Measurements from ENCODE around the gene CALCOCO1. TPM values are rescaled to one million over a fixed set of nuclear protein-coding genes. Genes with fewer than 3 reads are reported as not detected.

CALCOCO1 gene
- total and polyA plus RNA-seq, 7 experiments from 2014 or later, result 58.7 to 175 (median 90.7) TPM

DNA sequence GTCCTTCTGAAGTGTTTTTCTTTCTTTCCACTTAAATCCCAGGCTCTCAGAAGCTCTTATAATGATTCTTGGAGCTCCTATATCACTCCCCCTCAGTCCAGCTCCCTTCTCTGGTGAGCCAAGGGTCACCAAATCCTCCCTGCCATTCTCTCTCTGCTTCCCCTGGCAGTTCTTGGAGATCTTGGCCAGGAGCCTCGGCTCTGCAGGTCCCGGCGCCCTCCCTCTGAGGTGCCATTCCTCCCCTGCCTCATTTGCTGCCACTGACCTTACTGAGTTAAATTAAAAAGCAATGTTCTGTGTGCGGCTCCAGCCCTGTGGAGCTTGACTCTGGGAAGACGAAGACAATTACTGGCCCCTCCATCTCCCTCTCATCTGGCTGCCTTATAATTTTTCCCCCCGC is 17.5 kb upstream of the CALCOCO1 start:
- H3K36me3 Mint-ChIP-seq, result no peaks in the 10 kb centered on the region
- POLR2A ChIA-PET, result interaction anchor here (0.9 to 2.3 kb wide), 2 partner anchors 11 to 43 kb away, joined by 3 to 8 read pairs; no protein-coding TSS in a partner anchor

DNA sequence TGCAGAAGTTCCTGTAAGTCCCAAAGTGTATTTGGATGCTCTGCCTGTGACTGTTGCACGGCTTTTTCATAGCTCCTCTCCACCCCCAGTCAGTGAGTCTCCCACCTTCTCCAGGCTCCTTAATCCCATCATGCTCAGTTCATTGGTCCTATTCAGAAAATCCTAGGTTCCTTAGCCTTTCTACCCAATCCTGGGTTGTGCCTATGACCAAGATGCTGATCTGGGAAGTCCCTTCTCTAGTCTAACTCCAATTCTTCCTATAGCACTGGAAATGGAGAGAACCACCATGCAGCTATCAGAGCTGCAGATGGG is 16.8 kb upstream of the CALCOCO1 start:
- Histone ChIP-seq H3K36me3 (ENCODE audit: control insufficient read depth in 2 of 3, insufficient read depth in 3 of 3, low read length in 3 of 3) (no peaks in the 10 kb centered on the region), H3K27ac (ENCODE audit: low read depth, low read length) (no peak overlapping the region), H3K27me3 (ENCODE audit: control insufficient read depth in 2 of 2, insufficient read depth in 2 of 2, low read length in 2 of 2) (peaks cover 0 to 4% of the 10 kb centered on the region in 2 donors), H3K9me3 (ENCODE audit: control insufficient read depth in 2 of 3, low read length in 3 of 3) (no peaks in the 10 kb centered on the region), H3K4me1 (ENCODE audit: control insufficient read depth in 2 of 2, insufficient read depth in 2 of 2, low read length in 2 of 2) (peaks cover 14 to 20% of the 10 kb centered on the region in 2 donors), H3K4me3 (ENCODE audit: low read length) (no peak overlapping the region)
- H3K4me3 Mint-ChIP-seq, result no peak overlapping the region
- peaks cover 0 to 2% (median 0%) of the 10 kb centered on the region in 11 donors for H3K9me3 Mint-ChIP-seq
- ATAC-seq (no peak), DNase-seq (no peak)
- intact Hi-C loops (cut with micrococcal nuclease), result no loop called here
- H3K4me1 Mint-ChIP-seq, result peaks cover 7 to 30% (median 12%) of the 10 kb centered on the region in 7 donors
- no peaks in the 10 kb centered on the region for H3K36me3 Mint-ChIP-seq
- ChIA-PET POLR2A (interaction anchor here (0.6 to 2.3 kb wide), 5 partner anchors 10 to 271 kb away, joined by 3 to 8 read pairs (median 4); partner anchors contain the start of gene CALCOCO1), CTCF (interaction anchor here (0.8 to 6.2 kb wide), 15 partner anchors 9 to 461 kb away, joined by 3 to 143 read pairs (median 9); partner anchors contain the start of genes CALCOCO1 and CISTR)
- no peak overlapping the region for H3K27ac Mint-ChIP-seq
- H3K27me3 Mint-ChIP-seq, result peaks cover 33 to 47% (median 38%) of the 10 kb centered on the region in 5 donors

More for the DNA sequence above, 17.5 kb upstream of the CALCOCO1 start:
- no peaks in the 10 kb centered on the region for H3K36me3 ChIP-seq (ENCODE audit: control insufficient read depth in 2 of 3, insufficient read depth in 3 of 3, low read length in 3 of 3)
- H3K4me1 ChIP-seq (ENCODE audit: control insufficient read depth in 2 of 2, insufficient read depth in 2 of 2, low read length in 2 of 2), result peaks cover 9 to 14% of the 10 kb centered on the region in 2 donors
- Mint-ChIP-seq H3K9me3 (peaks cover 0 to 2% (median 0%) of the 10 kb centered on the region in 11 donors), H3K4me3 (no peak overlapping the region), H3K27ac (no peak overlapping the region), H3K4me1 (peaks cover 3 to 26% (median 7%) of the 10 kb centered on the region in 7 donors), H3K27me3 (peaks cover 31 to 47% (median 35%) of the 10 kb centered on the region in 5 donors)
- peaks cover 0 to 4% of the 10 kb centered on the region in 2 donors for H3K27me3 ChIP-seq (ENCODE audit: control insufficient read depth in 2 of 2, insufficient read depth in 2 of 2, low read length in 2 of 2)
- H3K27ac ChIP-seq (ENCODE audit: low read depth, low read length), result no peak overlapping the region
- intact Hi-C loops (cut with micrococcal nuclease), result loop anchor here in 1 of 2 donors (5.0 kb wide), 2 partner anchors 117 to 468 kb away; partner anchors contain the start of gene ATF7
- H3K9me3 ChIP-seq (ENCODE audit: control insufficient read depth in 2 of 3, low read length in 3 of 3), result no peaks in the 10 kb centered on the region
- CTCF ChIA-PET, result interaction anchor here (1.0 to 6.2 kb wide), 9 partner anchors 8 to 67 kb away, joined by 4 to 143 read pairs (median 48); partner anchors contain the start of genes CALCOCO1 and CISTR
- ATAC-seq, result no peak
- H3K4me3 ChIP-seq (ENCODE audit: low read length), result no peak overlapping the region
- DNase-seq, result no peak

DNA sequence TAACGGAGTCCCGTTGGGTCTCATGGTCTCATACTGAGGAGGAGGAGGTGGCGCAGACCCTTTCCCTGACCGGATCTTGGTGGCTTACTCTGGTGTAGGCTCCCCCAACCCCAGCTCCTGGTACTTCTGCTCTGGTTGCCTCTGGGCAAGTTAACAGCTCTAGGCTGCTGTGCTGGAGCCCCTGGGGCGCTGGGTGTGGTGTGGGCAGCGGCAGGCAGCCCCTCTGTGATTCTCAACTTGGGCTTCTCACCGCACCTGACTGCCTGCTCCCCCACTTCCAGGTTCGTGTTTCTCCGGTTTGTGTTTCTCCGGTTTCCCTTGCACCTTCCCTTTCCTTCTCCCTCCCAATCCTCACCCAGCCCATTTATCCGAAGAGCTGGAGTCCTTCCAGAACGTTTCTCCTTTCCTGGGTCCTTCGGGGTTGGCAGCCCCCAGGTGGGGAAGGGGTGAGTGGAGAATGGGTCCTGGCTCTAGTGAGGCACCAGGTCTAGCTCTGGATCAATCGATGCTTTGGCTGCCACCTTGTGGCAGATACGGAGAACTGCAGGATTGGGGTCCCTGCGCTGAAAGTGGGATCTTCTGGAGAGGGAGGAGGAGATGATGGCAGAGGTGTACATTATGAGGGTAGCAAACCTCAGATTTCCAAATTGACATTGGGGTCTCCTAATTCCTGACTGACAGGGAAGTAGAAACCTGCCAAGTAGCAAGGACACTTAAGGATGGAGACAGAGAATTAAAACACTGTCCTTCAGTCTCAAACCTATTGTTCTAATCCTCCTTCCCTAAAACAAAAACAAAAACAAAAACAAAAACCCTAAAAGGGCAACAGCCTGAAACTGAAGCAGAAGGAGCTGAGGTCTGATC is 16.2 kb upstream of the CALCOCO1 start:
- ATAC-seq (peak; percentile 66), DNase-seq (peak; percentile 39 to 75 (median 69))
- Histone ChIP-seq H3K27ac (ENCODE audit: low read depth, low read length) (no peak overlapping the region), H3K4me1 (ENCODE audit: control insufficient read depth in 2 of 2, insufficient read depth in 2 of 2, low read length in 2 of 2) (peaks cover 18 to 26% of the 10 kb centered on the region in 2 donors), H3K9me3 (ENCODE audit: control insufficient read depth in 2 of 3, low read length in 3 of 3) (no peaks in the 10 kb centered on the region), H3K27me3 (ENCODE audit: control insufficient read depth in 2 of 2, insufficient read depth in 2 of 2, low read length in 2 of 2) (peaks cover 0 to 4% of the 10 kb centered on the region in 2 donors), H3K4me3 (ENCODE audit: low read length) (no peak overlapping the region), H3K36me3 (ENCODE audit: control insufficient read depth in 2 of 3, insufficient read depth in 3 of 3, low read length in 3 of 3) (no peaks in the 10 kb centered on the region)
- H3K9me3 Mint-ChIP-seq, result peaks cover 0 to 2% (median 0%) of the 10 kb centered on the region in 11 donors
- H3K27ac Mint-ChIP-seq, result no peak overlapping the region
- ChIA-PET POLR2A (interaction anchor here (0.6 to 2.3 kb wide), 5 partner anchors 10 to 272 kb away, joined by 3 to 8 read pairs (median 4); partner anchors contain the start of gene CALCOCO1), CTCF (interaction anchor here (0.6 to 6.2 kb wide), 16 partner anchors 9 to 462 kb away, joined by 3 to 143 read pairs (median 8); partner anchors contain the start of genes CALCOCO1 and CISTR)
- intact Hi-C loops (cut with micrococcal nuclease), result loop anchor here in 1 of 2 donors (1.0 kb wide), 2 partner anchors 16 to 42 kb away; partner anchors contain the start of gene CALCOCO1
- H3K36me3 Mint-ChIP-seq, result no peaks in the 10 kb centered on the region
- H3K27me3 Mint-ChIP-seq, result peaks cover 33 to 50% (median 44%) of the 10 kb centered on the region in 5 donors
- peak overlapping the region; percentile 52 to 80 (median 72) for H3K4me3 Mint-ChIP-seq
- H3K4me1 Mint-ChIP-seq, result peaks cover 7 to 36% (median 17%) of the 10 kb centered on the region in 7 donors

DNA sequence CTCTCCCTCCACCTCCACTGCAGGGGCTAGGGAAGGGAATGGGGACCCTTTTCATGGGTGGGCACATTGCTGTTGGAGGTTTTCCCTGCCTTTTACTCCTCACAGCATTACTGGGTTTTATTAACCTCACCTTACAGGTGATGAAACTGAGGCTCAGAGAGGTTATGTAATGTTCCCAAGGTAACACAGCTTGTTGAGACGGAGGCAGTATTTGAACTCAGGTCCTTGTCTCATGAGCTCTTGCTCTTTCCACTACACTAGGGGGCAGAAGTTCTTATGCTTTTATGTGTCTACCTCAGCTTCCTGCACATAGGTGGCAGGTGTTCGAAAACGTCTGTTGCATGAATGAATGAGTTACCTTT is 12.9 kb upstream of the CALCOCO1 start:
- H3K36me3 Mint-ChIP-seq, result no peaks in the 10 kb centered on the region
- H3K9me3 Mint-ChIP-seq, result no peaks in the 10 kb centered on the region
- H3K9me3 ChIP-seq (ENCODE audit: control insufficient read depth in 2 of 3, low read length in 3 of 3), result no peaks in the 10 kb centered on the region
- intact Hi-C loops (cut with micrococcal nuclease), result no loop called here
- no peak for DNase-seq
- ChIA-PET POLR2A (interaction anchor here (0.9 kb wide), 1 partner anchor 14 kb away, joined by 6 read pairs; no protein-coding TSS in a partner anchor), CTCF (interaction anchor here (1.0 to 1.8 kb wide), 4 partner anchors 12 to 42 kb away, joined by 3 to 9 read pairs (median 6); partner anchors contain the start of gene CISTR)
- H3K4me1 Mint-ChIP-seq, result peaks cover 13 to 22% (median 17%) of the 10 kb centered on the region in 7 donors
- H3K4me3 Mint-ChIP-seq, result peak overlapping the region in 1 of 10 donors; percentile 83
- no peak overlapping the region for H3K27ac ChIP-seq (ENCODE audit: low read depth, low read length)
- H3K4me3 ChIP-seq (ENCODE audit: low read length), result no peak overlapping the region
- ATAC-seq, result no peak
- peaks cover 23 to 61% (median 46%) of the 10 kb centered on the region in 5 donors for H3K27me3 Mint-ChIP-seq
- peaks cover 11 to 19% of the 10 kb centered on the region in 2 donors for H3K4me1 ChIP-seq (ENCODE audit: control insufficient read depth in 2 of 2, insufficient read depth in 2 of 2, low read length in 2 of 2)
- H3K27ac Mint-ChIP-seq, result no peak overlapping the region
- peaks cover 0 to 4% of the 10 kb centered on the region in 2 donors for H3K27me3 ChIP-seq (ENCODE audit: control insufficient read depth in 2 of 2, insufficient read depth in 2 of 2, low read length in 2 of 2)
- no peaks in the 10 kb centered on the region for H3K36me3 ChIP-seq (ENCODE audit: control insufficient read depth in 2 of 3, insufficient read depth in 3 of 3, low read length in 3 of 3)

DNA sequence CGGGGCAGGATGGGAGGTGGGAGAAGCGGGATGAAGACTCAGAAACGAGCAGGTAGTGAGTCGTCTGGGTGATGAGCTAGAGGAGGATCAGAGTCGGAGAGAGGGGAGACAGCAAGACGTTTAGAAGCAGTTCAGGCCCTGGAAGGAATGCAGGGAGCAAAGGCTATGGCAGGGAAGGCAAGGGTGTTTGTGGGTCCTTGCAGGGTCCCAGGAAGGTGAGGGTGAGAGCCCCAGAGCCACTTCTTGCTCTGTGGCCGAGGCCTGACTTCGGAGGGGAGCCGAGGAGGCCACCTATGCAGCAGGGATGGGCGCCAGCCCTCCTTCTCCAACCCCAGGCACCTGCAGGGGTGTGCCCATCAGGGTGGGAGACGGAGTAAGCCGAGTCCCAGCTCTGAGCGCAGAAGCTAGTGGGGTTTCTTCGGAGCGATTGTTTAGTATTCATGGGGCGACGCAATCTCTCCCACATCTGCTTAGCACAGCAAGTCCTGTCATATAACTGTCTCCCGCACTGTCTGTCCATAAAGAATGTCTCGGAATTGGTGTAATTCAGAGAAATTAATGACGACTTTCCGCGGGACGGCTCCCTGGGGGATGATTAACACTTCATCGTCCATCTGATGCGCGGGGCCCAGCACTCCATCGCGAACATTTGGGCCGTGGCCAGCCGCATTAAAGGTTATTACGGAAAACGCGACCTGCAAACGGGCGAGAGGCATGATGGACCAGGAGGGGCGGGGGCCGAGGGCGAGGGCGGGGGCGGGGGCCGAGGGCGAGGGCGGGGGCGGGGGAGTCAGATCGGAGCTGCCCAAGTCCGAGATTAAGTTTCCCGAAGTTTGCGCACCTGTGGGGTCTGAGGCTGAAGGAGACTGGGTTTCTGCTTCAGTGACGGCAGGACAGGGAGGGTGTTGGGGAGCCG is 12.2 kb upstream of the CALCOCO1 start:
- intact Hi-C loops (cut with micrococcal nuclease), result no loop called here
- H3K27me3 Mint-ChIP-seq, result peaks cover 16 to 59% (median 43%) of the 10 kb centered on the region in 5 donors
- no peak for DNase-seq

More for the DNA sequence above, 12.2 kb upstream of the CALCOCO1 start:
- Histone ChIP-seq H3K4me1 (ENCODE audit: control insufficient read depth in 2 of 2, insufficient read depth in 2 of 2, low read length in 2 of 2) (peaks cover 11 to 19% of the 10 kb centered on the region in 2 donors), H3K27me3 (ENCODE audit: control insufficient read depth in 2 of 2, insufficient read depth in 2 of 2, low read length in 2 of 2) (peaks cover 0 to 4% of the 10 kb centered on the region in 2 donors), H3K4me3 (ENCODE audit: low read length) (peak overlapping the region; percentile 65), H3K9me3 (ENCODE audit: control insufficient read depth in 2 of 3, low read length in 3 of 3) (no peaks in the 10 kb centered on the region), H3K36me3 (ENCODE audit: control insufficient read depth in 2 of 3, insufficient read depth in 3 of 3, low read length in 3 of 3) (no peaks in the 10 kb centered on the region), H3K27ac (ENCODE audit: low read depth, low read length) (no peak overlapping the region)
- Mint-ChIP-seq H3K4me1 (peaks cover 13 to 22% (median 18%) of the 10 kb centered on the region in 7 donors), H3K36me3 (no peaks in the 10 kb centered on the region), H3K9me3 (no peaks in the 10 kb centered on the region), H3K4me3 (peak overlapping the region in 6 of 10 donors; percentile 58 to 86 (median 84)), H3K27ac (peak overlapping the region in 2 of 9 donors; percentile 45 to 86)
- POLR2A ChIA-PET, result interaction anchor here (0.9 to 3.3 kb wide), 2 partner anchors 11 to 14 kb away, joined by 6 to 13 read pairs; no protein-coding TSS in a partner anchor
- CTCF ChIA-PET, result interaction anchor here (0.6 to 1.8 kb wide), 9 partner anchors 8 to 481 kb away, joined by 3 to 9 read pairs (median 4); partner anchors contain the start of genes ATP5MC2, CALCOCO1 and CISTR
- ATAC-seq, result peak; percentile 13

Data from naive thymus-derived CD4-positive, alpha-beta T cell (primary cell).